GM19372 (cell line): ENCODE data around the gene FBXO40.
A peak's percentile ranks its signal among the peaks of the same experiment; 100 is the strongest.

ENCODE experiments used
- ATAC-seq: cut with Tn5 transposase; IDR thresholded peaks from one replicate; pipeline ENCODE4 v1.9.1; 2021; ENCODE audit warnings: mild to moderate bottlenecking, low read depth, moderate library complexity; ENCODE audit not compliant: unreplicated experiment

Gene FBXO40

GRCh38 chr3:121604759-121605158 lies 11.6 kb downstream of the FBXO40 start:
- no peak for ATAC-seq

- ATAC-seq, result no peak
Measured at GRCh38 chr3:121606106-121606505, 12.9 kb downstream of the FBXO40 start.

- ATAC-seq, result no peak
Measured at GRCh38 chr3:121619691-121620090, 26.5 kb downstream of the FBXO40 start.

- no peak for ATAC-seq
Measured at GRCh38 chr3:121621491-121621890, 28.3 kb downstream of the FBXO40 start.

GRCh38 chr3:121624147-121624899 lies 31.1 kb downstream of the FBXO40 start:
- ATAC-seq, result no peak

- no peak for ATAC-seq
Measured at GRCh38 chr3:121626495-121626894, 33.3 kb downstream of the FBXO40 start.

- ATAC-seq, result no peak
Measured at GRCh38 chr3:121627211-121627610, 34.0 kb downstream of the FBXO40 start.

GRCh38 chr3:121627622-121628021 lies 34.4 kb downstream of the FBXO40 start:
- ATAC-seq, result no peak

GRCh38 chr3:121629601-121630000 lies 36.4 kb downstream of the FBXO40 start:
- no peak for ATAC-seq

- ATAC-seq, result no peak
Measured at GRCh38 chr3:121630355-121630754, 37.2 kb downstream of the FBXO40 start.

- no peak for ATAC-seq
Measured at GRCh38 chr3:121637922-121638321, 44.7 kb downstream of the FBXO40 start.

- no peak for ATAC-seq
Measured at GRCh38 chr3:121641127-121641526, 47.9 kb downstream of the FBXO40 start.

- no peak for ATAC-seq
Measured at GRCh38 chr3:121642601-121643314, 49.6 kb downstream of the FBXO40 start.

GRCh38 chr3:121645054-121645453 lies 51.9 kb downstream of the FBXO40 start:
- no peak for ATAC-seq

GRCh38 chr3:121648219-121648958 lies 55.2 kb downstream of the FBXO40 start:
- ATAC-seq, result no peak

GRCh38 chr3:121649645-121650044 lies 56.5 kb downstream of the FBXO40 start:
- ATAC-seq, result no peak

- no peak for ATAC-seq
Measured at GRCh38 chr3:121651684-121652083, 58.5 kb downstream of the FBXO40 start.

- ATAC-seq, result peak; percentile 57
Measured at GRCh38 chr3:121654493-121655385, 61.6 kb downstream of the FBXO40 start.

- ATAC-seq, result no peak
Measured at GRCh38 chr3:121658716-121659435, 65.7 kb downstream of the FBXO40 start.

GRCh38 chr3:121659586-121659985 lies 66.4 kb downstream of the FBXO40 start:
- ATAC-seq, result no peak
